Fibroblast of skin of abdomen (primary cell): ENCODE measurements around the gene IGFBP1.

ENCODE experiments used
- DNase-seq: peaks from one replicate; pipeline ENCODE4 v3.0.0-alpha.2; 2013

IGFBP1 gene

DNA sequence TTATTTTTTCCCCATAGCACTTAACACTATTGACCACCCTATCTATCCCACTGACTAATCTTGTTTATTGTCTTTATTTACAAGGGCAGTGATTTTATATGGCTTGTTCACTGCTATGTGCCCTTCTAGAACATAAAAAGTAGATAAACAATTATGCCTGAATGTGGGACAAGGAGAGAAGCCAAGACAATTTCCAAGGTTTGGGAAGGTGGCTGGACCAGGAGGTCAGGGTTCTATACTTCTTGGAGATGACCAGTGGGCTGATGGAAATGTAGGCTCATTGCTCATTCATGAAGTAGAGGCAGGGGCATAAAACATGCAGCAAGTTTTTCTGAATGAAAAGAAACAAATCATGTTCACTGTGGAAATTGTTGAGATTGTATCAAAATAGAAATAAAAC is 21.3 kb downstream of the IGFBP1 start:
- DNase-seq: no peak

DNA sequence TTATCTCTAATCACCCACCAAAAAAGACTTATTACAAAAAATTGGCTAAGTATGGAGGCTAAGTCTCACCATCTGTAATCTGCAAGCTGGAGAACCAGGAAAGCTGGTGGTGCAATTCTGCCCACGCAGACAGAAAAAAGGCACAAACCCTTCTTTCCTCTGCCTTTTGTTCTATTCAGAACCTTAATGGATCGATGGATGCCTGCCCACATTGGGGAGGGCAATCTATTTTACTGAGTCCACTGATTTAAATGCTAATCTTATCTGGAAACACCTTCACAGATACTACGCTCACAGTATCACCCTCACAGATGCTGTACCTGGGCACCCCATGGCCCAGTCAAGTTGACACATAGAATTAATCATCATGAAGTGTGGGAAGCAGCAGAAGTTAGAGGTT is 22.6 kb downstream of the IGFBP1 start:
- no peak for DNase-seq

DNA sequence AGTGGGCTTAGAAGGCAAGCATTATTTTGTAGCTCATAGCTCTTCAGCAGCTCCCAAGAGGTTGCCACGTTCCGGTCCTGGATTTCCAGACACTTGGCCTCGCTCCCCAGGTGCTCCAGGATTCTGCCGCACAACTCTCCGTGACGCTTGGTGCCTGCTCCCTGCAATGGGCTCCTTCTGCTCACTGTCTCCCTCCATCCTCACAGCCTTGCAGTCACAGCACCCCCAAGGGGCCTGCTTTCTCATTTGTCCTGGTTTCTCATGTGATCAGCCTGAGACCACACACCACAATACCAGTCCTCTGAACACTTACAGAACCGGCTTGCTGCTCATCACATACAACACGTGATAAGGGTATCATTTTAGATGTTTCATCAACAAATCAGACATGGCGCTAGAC is 23.0 kb downstream of the IGFBP1 start:
- no peak for DNase-seq

DNA sequence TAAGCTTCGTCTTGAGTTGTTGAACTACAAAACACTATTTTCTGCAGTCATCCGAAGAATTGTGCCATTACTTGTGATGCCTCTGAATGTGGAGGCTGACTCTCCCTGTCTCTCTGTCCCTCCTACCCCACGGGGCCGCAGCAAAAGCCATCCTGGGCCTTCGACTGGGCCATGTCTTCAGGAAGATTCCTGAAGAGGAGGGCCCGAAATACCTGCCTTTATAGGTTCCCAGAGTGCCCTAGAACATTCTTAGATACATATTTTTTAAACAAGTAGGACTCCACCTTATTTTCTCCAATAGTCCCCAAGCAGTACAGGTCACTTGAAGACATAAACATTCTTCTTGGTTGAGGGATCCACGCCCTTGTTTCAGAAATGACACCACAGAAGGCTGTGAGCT is 24.7 kb downstream of the IGFBP1 start:
- no peak for DNase-seq

DNA sequence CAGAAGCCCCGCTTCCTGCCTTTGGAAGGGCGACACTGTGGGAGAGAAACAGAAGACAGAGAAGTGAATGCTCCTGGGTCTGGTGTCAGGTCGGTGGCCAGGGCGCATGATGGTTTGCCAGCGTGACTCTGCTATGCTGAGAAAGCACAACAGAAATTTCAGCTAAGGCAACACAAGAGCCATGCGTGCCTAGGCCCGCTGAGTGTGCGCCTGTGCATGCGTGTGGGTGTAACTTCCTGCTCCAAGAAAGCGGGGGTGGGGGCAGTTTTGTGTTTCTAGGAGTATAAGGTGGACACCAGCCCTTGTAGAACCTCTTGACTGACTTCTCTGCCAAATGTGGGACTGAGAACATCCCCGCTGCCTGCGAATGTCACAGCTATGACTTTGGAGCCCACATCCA is 26.6 kb downstream of the IGFBP1 start:
- no peak for DNase-seq

DNA sequence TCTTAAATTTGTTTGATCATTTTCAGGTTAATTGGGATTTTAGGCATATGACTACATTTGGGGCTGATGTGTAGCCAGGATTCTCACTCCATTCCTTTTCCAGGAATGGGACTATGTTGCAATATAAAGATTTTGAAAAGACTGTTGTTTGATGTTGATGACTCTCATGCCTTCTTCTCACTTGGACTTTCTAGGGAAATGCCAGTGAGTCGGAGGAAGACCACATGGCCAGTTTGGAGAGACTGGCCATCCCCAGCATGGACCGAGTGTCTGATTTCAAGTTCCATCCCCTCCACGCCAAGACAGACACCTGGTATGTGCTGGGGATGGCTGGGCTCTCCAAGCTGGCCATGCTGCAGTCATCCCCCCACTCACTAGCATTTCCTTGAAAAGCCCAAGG is 27.3 kb downstream of the IGFBP1 start:
- DNase-seq: peak; percentile 41

DNA sequence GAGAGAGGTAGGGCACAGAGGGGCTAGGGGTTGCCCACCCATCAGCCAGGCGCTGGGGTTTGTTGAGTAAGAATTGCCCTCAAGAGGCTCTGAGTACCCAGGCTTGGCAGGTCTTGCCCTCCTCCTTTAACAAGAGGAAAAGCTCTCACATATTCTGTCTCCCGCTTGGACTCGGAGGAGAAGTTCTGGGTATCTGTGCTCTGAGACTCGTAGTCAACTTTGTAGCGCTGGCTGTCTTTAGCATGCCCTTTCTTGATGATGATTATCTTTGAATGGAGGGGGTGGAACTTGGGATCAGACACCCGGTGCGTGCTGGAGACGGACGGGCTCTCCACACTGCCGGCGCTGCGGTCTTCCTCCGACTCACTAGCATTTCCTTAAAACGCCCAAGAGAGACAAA is 28.8 kb downstream of the IGFBP1 start:
- no peak for DNase-seq

DNA sequence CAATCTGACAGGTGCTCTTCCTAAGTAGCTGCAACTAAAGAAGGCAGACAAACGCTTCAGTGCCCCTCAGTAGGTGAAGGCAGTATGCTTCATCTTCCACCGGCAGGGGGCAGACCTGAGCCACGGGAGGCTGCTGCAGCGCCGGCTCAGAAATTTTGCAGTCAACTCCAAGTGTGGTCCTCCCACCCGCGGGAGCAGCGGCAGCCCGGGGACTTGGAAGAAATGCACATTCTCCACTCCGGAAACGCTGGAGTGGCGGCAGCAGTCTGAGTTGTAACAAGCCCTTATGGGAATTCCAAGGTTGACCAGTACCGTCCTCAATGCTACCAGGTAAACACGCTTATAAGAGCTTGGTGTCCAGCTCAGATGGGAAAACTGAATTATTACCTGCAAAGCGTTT is 29.4 kb downstream of the IGFBP1 start:
- DNase-seq: peak; percentile 73

DNA sequence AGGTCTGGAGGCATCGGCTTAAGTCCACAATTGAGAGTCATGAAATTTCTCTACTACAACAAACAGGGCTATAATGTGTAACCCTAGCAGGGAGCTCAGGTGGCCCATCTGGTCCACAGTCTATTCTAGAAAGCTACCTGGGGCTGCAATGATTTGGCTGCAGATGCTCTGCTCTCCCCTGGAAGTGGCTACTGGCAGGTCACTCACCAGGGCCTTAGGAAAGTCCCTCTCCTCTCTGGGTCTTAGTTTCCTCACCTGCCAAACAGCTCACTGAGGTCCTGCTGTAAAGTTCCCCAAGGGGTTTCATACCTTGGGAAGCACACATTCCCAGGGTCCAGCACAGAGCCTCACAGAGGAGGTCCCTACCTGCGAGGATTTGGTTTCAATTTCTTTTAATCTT is 30.3 kb downstream of the IGFBP1 start:
- no peak for DNase-seq

DNA sequence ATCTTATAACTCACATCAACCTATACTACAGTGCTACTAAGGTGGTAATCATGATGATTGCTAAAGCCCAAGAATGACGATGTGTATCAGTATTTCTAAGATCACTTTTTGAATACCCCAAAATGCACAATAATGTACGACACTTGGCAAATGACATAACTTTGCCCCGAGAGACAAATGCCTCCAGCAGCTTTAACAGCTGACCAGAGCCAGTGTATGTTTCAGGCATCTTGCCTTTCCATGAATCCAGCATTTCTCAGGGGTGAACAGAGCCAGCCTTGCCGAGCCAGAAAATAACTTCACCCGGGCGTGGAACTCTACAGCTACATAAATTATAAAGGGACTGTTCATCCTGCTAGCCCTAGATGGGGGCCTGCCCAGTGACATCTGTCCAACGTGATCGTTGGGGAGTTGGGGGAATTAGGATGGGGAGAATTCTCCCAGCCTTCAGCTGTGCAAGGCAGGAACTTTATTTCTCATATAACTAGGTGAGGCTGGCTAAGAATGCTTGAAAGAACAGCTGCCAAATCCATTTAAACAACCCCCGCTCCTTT is 31.0 kb downstream of the IGFBP1 start:
- no peak for DNase-seq

DNA sequence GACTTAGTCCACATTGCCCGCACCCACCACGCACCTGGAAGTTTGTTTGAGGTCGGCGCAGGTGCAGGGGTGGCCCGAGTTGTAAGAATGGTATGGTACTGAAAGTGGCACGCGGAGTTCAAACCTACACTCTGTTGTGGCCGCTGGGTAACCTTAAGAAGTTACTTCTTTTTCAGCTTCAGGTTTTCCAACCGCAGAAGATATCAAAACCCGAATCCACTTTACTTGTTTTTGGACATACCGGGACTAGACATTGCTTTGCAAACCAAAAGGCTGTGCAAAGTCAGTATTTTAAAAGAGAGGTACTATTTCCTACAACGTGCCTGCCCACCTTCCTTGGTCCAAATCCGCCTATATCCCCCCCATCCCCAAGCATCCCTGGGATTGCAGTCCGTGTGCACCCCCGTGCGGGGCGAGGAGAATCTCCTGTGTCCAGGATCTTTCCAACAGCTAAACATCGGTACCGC is 31.7 kb downstream of the IGFBP1 start:
- no peak for DNase-seq

DNA sequence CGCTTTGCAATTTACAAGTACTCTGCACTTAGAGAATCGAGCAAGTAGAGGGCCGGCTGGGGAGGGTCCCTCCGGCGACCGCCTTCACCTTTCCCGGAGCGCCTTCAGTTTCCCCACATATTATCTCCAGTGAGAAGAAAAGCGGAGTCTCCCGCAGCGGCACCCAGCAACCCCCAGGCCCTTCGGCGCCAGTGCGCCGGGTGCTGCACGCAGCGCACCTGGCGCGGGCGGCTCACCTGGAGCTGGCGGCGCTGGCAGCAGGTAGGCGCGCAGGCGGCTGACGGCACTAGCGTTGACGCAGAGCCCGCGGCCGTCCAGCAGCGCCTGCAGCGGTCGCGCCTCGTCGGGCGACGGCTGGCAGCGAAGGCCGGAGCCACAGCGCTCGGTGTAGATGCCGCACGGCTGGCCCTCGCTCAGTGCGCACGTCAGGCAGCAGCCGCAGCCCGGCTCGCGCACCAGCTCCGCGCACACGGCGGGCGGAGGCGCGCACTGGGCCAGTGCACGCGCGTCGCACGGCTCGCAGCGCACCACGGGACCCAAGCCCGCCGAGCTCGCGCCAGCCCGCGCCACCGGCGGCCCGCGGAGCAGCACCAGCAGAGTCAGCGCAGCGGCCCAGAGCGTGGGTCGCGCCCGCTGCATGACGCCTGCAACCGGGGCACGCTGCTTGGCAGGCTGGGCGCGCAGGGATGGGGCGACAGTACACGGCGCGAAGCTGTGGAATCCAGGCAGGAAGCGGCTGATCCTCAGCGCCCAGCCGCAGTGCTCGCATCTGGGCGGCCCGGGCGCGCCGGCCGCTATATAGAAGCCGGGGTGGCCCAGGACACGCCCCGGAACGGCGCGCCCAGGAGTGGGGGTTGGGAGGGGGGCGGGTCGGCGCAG is 32.5 kb downstream of the IGFBP1 start, which contains the start of gene IGFBP3:
Gene IGFBP3, minus strand, starts transcription at position 771 of the 879 bp plus-strand sequence. Its CDS starts 132 bp downstream, at position 639.
- peak; percentile 64 for DNase-seq

DNA sequence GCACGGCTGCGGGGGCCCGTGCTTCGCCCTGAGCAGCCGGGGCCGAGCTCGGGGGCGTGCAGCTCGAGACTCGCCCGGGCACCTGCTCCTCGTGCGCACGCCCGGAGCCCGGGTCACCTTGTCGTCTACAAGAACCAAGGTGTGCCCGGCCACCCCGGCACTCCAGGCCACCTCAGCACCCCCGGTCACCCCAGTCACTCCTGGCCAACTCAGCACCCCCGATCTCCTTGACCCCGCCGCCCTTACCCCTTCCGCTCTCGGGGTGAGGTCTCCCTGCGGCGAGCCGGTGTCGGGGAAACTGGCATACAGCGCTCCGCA is 33.1 kb downstream of the IGFBP1 start:
- no peak for DNase-seq

DNA sequence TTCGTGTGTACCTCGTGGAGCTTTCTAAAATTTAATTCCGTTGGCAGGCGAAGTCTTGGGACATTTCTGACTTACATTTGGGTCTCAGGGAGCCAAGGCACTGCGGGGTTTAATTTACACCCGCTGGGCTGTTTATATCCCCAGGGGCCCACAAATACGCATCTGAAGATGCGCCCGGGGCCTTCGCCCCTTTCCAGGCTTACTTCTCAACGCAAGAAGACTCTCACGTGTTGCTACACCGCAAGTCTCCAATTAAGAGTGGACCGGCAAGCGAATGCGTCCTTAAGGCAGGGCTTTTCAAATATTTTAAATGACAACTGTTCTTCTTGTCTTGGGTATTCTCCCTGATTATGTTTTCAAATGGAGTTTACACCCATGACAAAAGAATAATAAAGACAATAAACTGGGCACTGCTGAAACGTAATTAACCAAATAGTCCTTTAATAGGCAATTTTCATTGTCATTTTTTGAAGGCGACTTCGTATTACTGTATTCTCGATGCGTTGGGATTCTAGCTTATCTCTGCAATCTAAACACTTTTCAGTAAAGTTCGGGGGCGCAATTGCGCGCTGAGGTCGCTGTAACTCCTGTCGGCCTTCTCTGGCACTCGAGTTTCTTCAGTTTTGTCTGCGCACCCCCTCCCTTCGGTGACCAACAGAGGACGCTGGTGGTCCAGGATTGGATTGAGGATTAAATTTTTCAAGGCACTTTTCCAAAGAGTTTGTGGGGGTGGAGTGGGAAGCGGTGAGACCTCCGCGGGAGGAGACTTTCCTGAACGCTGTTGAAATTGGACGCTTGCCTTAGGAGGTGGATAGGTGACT is 33.6 kb downstream of the IGFBP1 start:
- peak; percentile 76 for DNase-seq

DNA sequence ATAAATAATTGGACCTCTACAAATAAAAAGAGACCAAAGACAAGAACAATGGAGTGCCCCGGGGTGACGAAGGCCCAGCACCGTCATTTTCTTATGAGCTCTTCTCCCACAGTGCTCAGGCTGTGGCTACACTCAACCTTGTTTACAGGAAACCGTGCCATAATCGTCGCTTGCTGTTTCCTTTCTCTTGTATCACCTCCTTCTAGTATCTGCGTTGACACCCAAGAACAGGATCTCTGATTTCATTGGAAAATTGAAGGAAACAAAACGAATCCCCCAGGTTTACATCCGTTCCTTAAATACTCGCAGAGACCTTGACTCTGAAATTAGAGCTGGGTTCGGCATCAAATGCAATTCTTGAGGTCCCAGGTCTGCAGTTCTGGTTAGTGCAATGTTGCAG is 34.5 kb downstream of the IGFBP1 start:
- DNase-seq: no peak

DNA sequence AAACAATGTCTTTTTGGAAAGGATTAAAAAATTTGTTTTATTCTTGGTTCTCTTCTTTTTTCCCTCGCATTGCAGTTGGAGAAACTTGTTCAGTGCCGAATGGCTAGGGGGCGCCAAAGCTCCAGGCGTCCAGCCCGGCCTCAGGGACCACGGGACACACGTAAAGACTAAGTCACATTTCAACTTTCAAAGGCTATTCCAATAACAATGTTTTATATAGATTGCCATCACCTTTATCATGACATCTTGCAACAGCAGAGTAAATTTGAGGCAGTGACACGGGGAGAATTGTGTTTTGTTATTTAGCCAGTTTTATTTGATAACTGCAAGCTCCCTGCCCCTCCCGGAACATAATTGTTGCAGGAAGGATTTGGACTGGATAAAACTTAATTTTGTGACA is 35.0 kb downstream of the IGFBP1 start:
- peak; percentile 70 for DNase-seq

DNA sequence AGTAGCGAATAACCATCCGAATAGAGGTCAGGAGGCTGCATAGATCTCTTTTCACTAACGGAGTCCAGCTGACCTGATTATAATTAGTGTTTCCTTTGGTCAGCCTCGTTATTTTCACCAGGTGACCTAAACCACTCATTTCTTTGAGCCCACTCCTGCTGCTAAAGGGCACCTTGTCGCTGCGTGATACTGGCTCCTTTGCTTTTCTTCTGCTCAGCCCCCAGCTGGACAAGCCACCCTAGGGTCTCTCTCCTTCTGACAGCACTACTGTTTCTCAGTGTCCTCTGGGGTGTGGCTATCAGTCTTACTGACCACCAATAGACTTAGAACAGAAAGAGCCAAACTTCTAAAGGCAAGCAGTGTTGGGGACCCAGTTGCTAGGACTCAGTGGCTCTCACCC is 35.5 kb downstream of the IGFBP1 start:
- no peak for DNase-seq

DNA sequence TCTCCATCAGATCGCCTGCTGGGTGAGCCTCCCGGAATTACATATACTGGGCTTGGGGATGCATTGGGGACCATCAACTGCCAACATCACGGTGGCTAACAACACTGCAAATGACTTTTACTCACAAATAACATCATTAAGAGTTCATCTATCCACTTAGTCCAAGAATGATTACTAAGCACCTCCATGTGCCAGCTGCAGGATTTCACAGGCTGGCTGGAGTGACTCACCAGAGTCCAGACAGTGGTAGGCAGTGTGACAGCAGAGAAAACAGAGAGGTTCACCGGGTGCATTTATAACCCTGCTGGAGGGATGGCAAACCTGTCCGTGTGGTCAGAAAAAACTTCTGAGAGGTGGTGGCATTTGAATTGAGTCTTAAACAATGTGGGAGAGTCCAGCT is 36.0 kb downstream of the IGFBP1 start:
- peak; percentile 71 for DNase-seq

DNA sequence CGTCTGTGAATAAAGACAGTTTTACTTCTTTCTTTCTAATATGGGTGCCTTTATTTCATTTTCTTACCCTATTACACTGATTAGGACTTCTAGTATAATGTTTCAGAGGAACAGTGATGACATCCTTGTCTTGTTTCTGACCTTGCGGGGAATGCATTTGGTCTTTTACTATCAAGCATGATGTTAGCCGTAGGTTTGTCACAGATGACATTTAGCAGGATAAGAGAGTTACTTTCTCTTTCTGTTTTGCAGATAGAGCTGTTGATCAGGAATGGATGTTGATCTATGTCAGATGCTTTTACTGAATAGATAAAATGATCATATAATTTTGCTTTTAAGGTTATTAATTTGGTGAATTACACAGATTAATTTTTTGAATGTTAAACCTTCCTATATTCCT is 39.4 kb downstream of the IGFBP1 start:
- no peak for DNase-seq

DNA sequence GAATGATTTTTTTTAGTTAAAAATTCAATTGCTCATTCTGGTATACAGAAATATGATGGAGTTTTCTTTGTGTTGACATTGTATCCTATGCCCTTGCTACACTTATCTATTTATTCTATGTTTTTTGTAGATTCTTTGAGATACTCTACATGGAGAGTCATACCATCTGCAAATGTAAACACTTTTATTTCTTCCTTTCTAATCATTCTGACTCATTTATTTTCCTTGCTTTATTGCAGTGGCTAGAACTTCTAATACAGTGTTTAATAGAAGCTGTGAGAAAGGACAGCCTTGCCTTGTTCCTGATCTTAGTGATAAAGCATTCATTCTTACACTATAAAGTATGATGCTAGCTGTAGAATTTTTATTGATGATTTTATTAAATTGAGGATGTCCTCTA is 42.7 kb downstream of the IGFBP1 start:
- DNase-seq: no peak

DNA sequence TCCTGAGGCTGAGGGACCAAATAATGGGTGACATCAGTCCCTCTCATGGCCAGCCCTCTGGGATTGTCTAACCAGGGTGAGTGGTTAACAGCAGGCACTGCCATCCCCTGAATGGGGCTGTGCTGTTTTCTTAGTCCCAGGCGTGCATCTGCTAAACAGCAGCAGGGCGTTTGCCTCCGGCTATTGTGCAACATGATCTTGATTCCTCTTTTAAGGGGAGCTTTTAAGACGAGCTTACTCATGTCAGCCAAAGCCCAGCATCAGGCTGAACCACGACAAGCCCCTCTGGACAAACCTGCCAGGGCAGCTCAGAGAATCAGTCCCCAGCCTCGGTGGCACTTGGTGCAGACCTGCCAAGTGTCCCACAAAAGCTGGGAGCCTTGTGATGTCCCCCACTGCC is 49.0 kb downstream of the IGFBP1 start:
- no peak for DNase-seq

DNA sequence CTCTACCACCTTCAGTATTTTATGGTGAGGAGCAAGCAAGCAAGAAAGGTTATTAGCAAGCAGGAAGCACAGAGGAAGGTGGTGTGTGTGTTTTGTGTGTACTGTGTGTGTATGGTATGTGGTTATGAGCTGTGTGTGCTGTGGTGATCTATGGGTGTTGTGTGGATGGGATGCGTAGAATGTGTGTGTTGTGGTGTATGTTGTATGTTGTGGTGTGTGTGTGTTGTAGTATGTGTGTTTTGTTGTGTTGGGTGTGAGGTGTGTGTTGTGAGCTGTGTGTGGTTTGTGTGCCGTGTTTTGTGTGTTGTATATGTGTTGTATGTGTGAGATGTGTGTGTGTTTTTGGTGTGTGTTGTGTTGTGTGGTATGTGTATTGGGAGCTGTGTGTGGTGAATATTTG is 49.6 kb downstream of the IGFBP1 start:
- DNase-seq: no peak

DNA sequence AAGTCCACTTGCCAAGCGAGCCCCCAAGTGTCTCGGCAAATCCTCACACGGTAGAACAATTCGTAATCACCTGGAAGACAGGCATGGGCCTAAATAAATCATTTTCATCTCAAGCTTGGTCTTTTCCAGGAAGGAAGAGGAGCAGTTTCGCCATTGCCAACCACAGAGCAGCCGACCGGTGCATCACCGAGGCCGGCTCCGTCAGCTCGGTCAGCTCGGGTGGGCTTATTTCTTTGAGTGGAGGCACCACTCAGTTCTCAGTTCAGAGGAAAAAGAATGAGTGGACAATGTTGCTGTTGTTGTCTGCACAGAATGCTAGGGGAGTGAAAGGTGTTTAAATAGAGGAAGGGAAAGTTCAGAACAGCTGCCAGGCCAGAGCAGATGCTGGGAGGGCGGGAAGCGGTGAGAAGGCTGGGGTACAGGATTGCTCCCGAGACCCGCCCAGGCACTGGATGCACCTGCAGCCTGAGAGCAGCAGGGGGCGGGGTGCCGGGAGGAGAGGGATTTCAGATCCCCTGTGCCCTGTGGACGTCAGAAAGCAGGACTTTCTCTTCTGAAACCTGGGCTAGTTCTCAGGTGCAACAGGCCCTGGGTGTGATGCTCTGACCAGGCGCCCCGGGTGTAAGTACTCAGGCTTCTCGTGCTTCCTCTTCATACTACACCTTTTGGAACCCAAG is 50.5 kb downstream of the IGFBP1 start:
- DNase-seq: no peak
